ENCODE measurements around the gene AHNAK. TPM values are rescaled to one million over a fixed set of nuclear protein-coding genes. Genes with fewer than 3 reads are reported as not detected.

AHNAK gene
- total and polyA plus RNA-seq, 2 of the 8 experiments (the other 6 are each of a cell fraction or from before 2014, with no cell fraction given): 2.0 to 5.8 TPM

- TF ChIP-seq EZH2 (IDR thresholded peaks at IDR 0.05; ENCODE audit: low read depth, low read length, severe bottlenecking) (no peak), MAFK (IDR thresholded peaks at IDR 0.05; ENCODE audit: low read depth, low read length) (no peak), CTBP2 (IDR thresholded peaks at IDR 0.05; ENCODE audit: borderline replicate concordance, insufficient read depth, insufficient read length, low read length) (no peak), ATF3 (IDR thresholded peaks at IDR 0.05; ENCODE audit: insufficient read depth, low read depth, low read length) (no peak), HDAC6 (IDR thresholded peaks at IDR 0.05; ENCODE audit: low read depth, low read length) (no peak), SIRT6 (IDR thresholded peaks at IDR 0.05; ENCODE audit: low read length) (no peak), POLR2A (IDR thresholded peaks at IDR 0.05; ENCODE audit: control extremely low read depth in 1 of 2, low read depth in 2 of 2, low read length in 2 of 2) (no peak)
These were observed 29.2 kb upstream of the AHNAK start (continued) for GRCh38 chr11:62575837-62576236.
